GM21447 (cell line): Measurements from ENCODE around the gene TP53I13.

Experiments used
- ATAC-seq: cut with Tn5 transposase; IDR thresholded peaks from one replicate; pipeline ENCODE4 v1.9.1; 2021; ENCODE audit not compliant: unreplicated experiment

TP53I13 gene

GRCh38 chr17:29567304-29567553 lies 1.3 kb upstream of the TP53I13 start:
- no peak for ATAC-seq

- peak; percentile 44 for ATAC-seq
These were observed 759 bp upstream of the TP53I13 start for GRCh38 chr17:29567554-29568330.

- no peak for ATAC-seq
These were observed 897 bp downstream of the TP53I13 start for GRCh38 chr17:29569245-29569950.

GRCh38 chr17:29570521-29570920 lies 2.0 kb downstream of the TP53I13 start:
- no peak for ATAC-seq

- no peak for ATAC-seq
These were observed 3.0 kb downstream of the TP53I13 start for GRCh38 chr17:29571486-29571882.

GRCh38 chr17:29571883-29572681 lies 3.6 kb downstream of the TP53I13 start:
- no peak for ATAC-seq

- ATAC-seq, result no peak
These were observed 4.4 kb downstream of the TP53I13 start for GRCh38 chr17:29572691-29573557.

GRCh38 chr17:29573558-29573869 lies 5.0 kb downstream of the TP53I13 start:
- ATAC-seq, result no peak

- no peak for ATAC-seq
These were observed 5.6 kb downstream of the TP53I13 start for GRCh38 chr17:29573871-29574731.

GRCh38 chr17:29574732-29575510 lies 6.4 kb downstream of the TP53I13 start:
- no peak for ATAC-seq

- ATAC-seq, result no peak
These were observed 7.2 kb downstream of the TP53I13 start for GRCh38 chr17:29575511-29576213.

- ATAC-seq, result no peak
These were observed 7.9 kb downstream of the TP53I13 start for GRCh38 chr17:29576214-29577000.

- ATAC-seq, result no peak
These were observed 8.5 kb downstream of the TP53I13 start for GRCh38 chr17:29577001-29577370.

GRCh38 chr17:29577385-29578211 lies 9.1 kb downstream of the TP53I13 start:
- ATAC-seq, result no peak

- no peak for ATAC-seq
These were observed 10.4 kb downstream of the TP53I13 start for GRCh38 chr17:29578626-29579485.
